BE2C (cell line): ENCODE data around the gene VIPAS39.
"Not testable (repeated sequence)": the region's sequence is repeated elsewhere in the genome, so short reads cannot be mapped to it uniquely, and the experiment has no call there.

Experiments used
- DNase-seq: peaks from one replicate; pipeline ENCODE4 v3.0.0-alpha.2; 2020
- H3K27me3 ChIP-seq: fragments of 250-450 bp; sonication (Bioruptor Pico); 2 replicates; pipeline ENCODE4 v1.5.1; 2020; ENCODE audit warnings: mild to moderate bottlenecking
- H3K36me3 ChIP-seq: fragments of 250-450 bp; sonication (Bioruptor Pico); 2 replicates; pipeline ENCODE4 v1.5.1; 2020; ENCODE audit warnings: mild to moderate bottlenecking
- H3K4me1 ChIP-seq: fragments of 250-450 bp; sonication (Bioruptor Pico); 2 replicates; pipeline ENCODE4 v1.5.1; 2020
- H3K4me3 ChIP-seq: 2 replicates; pipeline ENCODE4 v1.5.1; 2011; ENCODE audit warnings: low read depth, low read length
- H3K9me3 ChIP-seq: fragments of 250-450 bp; sonication (Bioruptor Pico); 2 replicates; pipeline ENCODE4 v1.5.1; 2020
- TF ChIP-seq, protein P1 (sequence below): IDR thresholded peaks from 2 replicates; pipeline ENCODE4 v1.5.1; 2012; ENCODE audit warnings: mild to moderate bottlenecking, low read depth, low read length

Gene VIPAS39

DNA sequence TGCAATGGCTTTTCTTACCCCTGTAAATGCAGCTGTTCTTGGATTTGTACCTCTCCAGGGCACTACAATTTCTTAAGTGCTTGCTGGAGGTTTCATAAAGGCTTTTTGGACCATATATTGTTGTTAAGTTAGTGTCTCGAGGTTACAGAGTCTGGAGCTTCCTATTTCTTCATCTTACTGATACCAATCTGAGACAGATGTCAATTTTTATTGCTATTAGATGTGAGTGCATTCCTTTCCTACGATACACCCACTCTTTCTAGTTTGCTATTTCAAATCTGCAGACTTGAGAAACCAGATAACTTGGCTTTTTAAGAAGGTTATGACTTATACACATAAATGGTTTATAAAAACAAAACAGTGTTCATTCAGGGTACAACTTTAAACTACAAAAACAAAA is 36.2 kb downstream of the VIPAS39 start:
- peaks cover 16% of the 10 kb centered on the region; the same call in 1 of the 2 replicates for H3K36me3 ChIP-seq
- no peaks in the 10 kb centered on the region for H3K4me1 ChIP-seq
- H3K27me3 ChIP-seq: no peaks in the 10 kb centered on the region
- DNase-seq: no peak
- no peak overlapping the region for H3K4me3 ChIP-seq
- no peaks in the 10 kb centered on the region for H3K9me3 ChIP-seq
- TF ChIP-seq, protein P1, sequence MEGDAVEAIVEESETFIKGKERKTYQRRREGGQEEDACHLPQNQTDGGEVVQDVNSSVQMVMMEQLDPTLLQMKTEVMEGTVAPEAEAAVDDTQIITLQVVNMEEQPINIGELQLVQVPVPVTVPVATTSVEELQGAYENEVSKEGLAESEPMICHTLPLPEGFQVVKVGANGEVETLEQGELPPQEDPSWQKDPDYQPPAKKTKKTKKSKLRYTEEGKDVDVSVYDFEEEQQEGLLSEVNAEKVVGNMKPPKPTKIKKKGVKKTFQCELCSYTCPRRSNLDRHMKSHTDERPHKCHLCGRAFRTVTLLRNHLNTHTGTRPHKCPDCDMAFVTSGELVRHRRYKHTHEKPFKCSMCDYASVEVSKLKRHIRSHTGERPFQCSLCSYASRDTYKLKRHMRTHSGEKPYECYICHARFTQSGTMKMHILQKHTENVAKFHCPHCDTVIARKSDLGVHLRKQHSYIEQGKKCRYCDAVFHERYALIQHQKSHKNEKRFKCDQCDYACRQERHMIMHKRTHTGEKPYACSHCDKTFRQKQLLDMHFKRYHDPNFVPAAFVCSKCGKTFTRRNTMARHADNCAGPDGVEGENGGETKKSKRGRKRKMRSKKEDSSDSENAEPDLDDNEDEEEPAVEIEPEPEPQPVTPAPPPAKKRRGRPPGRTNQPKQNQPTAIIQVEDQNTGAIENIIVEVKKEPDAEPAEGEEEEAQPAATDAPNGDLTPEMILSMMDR: no peak

DNA sequence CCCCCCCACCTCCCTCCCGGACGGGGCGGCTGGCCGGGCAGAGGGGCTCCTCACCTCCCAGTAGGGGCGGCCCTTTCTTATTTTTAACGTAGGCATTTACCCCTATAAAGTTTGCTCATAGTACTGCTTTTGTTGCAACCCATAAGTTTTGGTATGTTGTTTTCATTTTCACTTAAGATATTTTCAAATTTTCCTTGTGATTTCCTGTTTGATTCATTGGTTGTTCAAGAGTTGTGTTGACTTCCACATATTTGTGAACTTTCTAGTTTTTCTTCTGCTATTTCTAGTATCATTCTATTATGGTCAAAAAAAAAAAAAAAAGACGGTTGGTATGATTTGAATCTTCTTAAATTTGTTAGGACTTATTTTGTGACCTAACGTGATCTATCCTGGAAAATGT is 40.6 kb downstream of the VIPAS39 start:
- H3K27me3 ChIP-seq: no peaks in the 10 kb centered on the region
- no peak overlapping the region for H3K4me3 ChIP-seq
- H3K9me3 ChIP-seq: no peaks in the 10 kb centered on the region
- no peaks in the 10 kb centered on the region for H3K36me3 ChIP-seq
- H3K4me1 ChIP-seq: no peaks in the 10 kb centered on the region
- DNase-seq: no peak
- TF ChIP-seq, protein P1: no peak

DNA sequence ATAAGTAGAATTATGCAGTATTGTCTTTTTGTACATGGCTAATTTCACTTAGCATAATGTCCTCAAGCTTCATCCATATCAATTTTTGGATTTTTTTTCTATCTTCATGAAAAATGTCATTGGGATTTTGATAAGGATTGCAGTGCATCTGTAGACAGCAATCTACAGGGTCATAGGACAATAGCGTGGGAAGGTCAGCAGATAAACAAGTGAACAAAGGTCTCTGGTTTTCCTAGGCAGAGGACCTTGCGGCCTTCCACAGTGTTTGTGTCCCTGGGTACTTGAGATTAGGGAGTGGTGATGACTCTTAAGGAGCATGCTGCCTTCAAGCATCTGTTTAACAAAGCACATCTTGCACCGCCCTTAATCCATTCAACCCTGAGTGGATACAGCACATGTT is 41.3 kb downstream of the VIPAS39 start:
- not testable (repeated sequence) for DNase-seq, H3K9me3 ChIP-seq, H3K4me1 ChIP-seq, H3K4me3 ChIP-seq, H3K36me3 ChIP-seq, H3K27me3 ChIP-seq

DNA sequence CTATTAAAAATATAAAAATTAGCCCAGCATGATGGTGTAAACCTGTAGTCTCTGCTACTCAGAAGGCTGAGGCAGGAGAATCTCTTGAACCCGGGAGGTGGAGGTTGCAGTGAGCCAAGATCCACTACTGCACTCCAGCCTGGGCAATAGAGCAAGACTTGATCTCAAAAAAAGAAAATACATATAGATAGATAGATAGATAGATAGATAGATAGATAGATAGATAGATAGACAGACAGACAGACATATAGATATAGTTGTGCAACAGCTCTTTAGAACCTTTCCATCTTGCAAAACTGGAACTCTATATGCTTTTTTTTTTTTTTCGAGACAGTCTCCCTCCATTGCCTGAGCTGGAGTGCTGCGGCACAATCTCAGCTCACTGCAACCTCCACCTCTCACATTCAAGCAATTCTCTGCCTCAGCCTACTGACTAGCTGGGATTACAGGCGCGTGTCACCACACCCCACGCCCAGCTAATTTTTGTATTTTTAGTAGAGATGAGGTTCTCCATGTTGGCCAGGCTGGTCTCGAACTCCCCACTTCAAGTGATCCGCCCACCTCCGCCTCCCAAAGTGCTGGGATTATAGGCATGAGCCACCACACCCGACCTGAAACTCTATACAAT is 41.9 kb downstream of the VIPAS39 start:
- not testable (repeated sequence) for H3K4me3 ChIP-seq, H3K9me3 ChIP-seq, H3K36me3 ChIP-seq, DNase-seq, H3K27me3 ChIP-seq, H3K4me1 ChIP-seq

DNA sequence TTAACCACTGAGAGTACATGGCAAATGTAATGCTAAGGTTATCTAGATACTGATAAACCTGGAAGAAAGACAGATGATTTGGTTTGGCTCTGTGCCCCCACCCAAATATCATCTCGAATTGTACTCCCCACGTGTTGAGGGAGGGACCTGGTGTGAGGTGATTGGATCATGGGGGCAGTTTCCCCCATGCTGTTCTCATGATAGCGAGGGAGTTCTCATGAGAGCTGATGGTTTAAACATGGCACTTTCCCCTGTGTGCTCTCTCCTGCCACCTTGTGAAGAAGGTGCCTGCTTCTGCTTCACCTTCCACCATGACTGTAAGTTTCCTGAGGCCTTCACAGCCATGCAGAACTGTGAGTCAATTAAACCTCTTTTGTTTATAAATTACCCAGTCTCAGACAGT is 48.3 kb downstream of the VIPAS39 start:
- Histone ChIP-seq H3K36me3 (no peaks in the 10 kb centered on the region), H3K4me3 (no peak overlapping the region), H3K4me1 (no peaks in the 10 kb centered on the region), H3K27me3 (no peaks in the 10 kb centered on the region), H3K9me3 (no peaks in the 10 kb centered on the region)
- peak; percentile 22 for DNase-seq
- TF ChIP-seq, protein P1: peak; percentile 34

DNA sequence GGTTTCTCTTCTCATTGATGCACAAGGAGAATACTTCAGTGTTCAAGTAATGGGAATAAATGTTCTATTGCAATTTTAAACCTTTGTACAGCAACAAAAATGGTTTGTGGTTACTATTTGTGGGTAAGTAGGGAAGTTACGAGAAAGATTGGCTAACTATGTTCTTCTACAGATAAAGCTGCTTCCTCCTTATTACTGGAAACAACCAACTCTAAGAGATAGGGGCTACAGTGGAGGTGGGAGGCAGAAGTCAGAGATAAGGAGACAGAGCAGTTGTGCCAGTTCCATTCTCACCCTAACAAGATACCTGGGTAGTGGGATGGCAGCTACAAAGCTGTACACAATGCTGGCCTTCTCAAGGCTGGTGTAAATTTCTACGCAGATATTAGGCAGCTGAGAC is 50.2 kb downstream of the VIPAS39 start:
- TF ChIP-seq, protein P1: no peak
- Histone ChIP-seq H3K4me1 (no peaks in the 10 kb centered on the region), H3K4me3 (no peak overlapping the region), H3K27me3 (no peaks in the 10 kb centered on the region), H3K9me3 (no peaks in the 10 kb centered on the region), H3K36me3 (no peaks in the 10 kb centered on the region)
- no peak for DNase-seq

DNA sequence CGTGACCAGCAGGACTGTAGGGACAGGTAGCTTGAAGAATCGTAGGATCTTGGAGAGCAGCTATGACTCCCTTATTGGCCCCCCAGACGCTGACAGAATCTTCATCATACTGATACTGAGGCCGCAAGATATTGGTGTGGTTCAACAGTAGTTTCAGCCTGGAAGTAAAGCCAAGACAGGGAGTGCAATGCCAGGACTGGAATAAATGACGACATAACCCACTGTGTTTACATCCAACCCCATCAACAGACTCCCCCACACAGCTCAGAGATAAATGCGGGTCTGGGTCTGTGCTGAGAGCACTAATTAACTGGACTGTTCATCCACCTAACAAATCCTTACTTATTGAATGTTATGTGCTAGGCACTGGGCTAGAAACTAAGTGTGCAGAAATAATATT is 50.7 kb downstream of the VIPAS39 start:
- Histone ChIP-seq H3K4me1 (no peaks in the 10 kb centered on the region), H3K9me3 (no peaks in the 10 kb centered on the region), H3K4me3 (no peak overlapping the region), H3K36me3 (no peaks in the 10 kb centered on the region), H3K27me3 (no peaks in the 10 kb centered on the region)
- TF ChIP-seq, protein P1: no peak
- DNase-seq: peak; percentile 8
